Tibial nerve (tissue), 4 donors: ENCODE results near the gene BBS7. TPM values are rescaled to one million over a fixed set of nuclear protein-coding genes. Genes with fewer than 3 reads are reported as not detected.

Experiments
- DNase-seq, 2 donors: peaks; one replicate each; pipeline ENCODE4 v3.0.0-alpha.2; 2019; ENCODE audit warnings: low spot score in 2 of 2
- H3K27ac ChIP-seq, 4 donors: fragments of 200-600 bp; sonication (generic) in 3 of 4; one replicate each; pipeline ENCODE4 v1.5.1; 2017 to 2019; ENCODE audit warnings: mild to moderate bottlenecking in 1 of 4
- H3K27me3 ChIP-seq, 2 donors: fragments of 200-600 bp; sonication (generic) in 1 of 2; one replicate each; pipeline versions ENCODE4 v1.5.1 to v1.6.0; 2017 to 2019
- H3K36me3 ChIP-seq, 3 donors: fragments of 200-600 bp; sonication (generic); one replicate each; pipeline ENCODE4 v1.5.1; 2018 to 2019
- H3K4me1 ChIP-seq, 4 donors: fragments of 200-600 bp; sonication (generic) in 3 of 4; one replicate each; pipeline ENCODE4 v1.5.1; 2017 to 2019
- H3K4me3 ChIP-seq, 4 donors: fragments of 200-600 bp; sonication (generic) in 3 of 4; one replicate each; pipeline ENCODE4 v1.5.1; 2017 to 2019; ENCODE audit warnings: mild to moderate bottlenecking in 1 of 4, moderate library complexity in 1 of 4
- H3K9me3 ChIP-seq, 4 donors: fragments of 200-600 bp; sonication (generic) in 3 of 4; one replicate each; pipeline ENCODE4 v1.5.1; 2017 to 2019
- CTCF ChIP-seq, 5 experiments: fragments of 200-600 bp in 3 of 5; fragments of 450-650 bp in 2 of 5; sonication (generic) in 3 of 5; IDR thresholded peaks; one replicate each; pipeline ENCODE4 v1.5.1; 2016 to 2019; ENCODE audit warnings: antibody characterized with exemption in 5 of 5, mild to moderate bottlenecking in 3 of 5, moderate library complexity in 2 of 5
- EP300 ChIP-seq, 2 donors: sonication (generic); formaldehyde crosslinking; IDR thresholded peaks; one replicate each; pipeline ENCODE4 v1.6.1; 2017; ENCODE audit warnings: antibody characterized with exemption in 2 of 2, mild to moderate bottlenecking in 1 of 2
- POLR2A ChIP-seq, 2 donors: fragments of 450-650 bp; IDR thresholded peaks; one replicate each; pipeline ENCODE4 v1.6.1; 2017; ENCODE audit warnings: antibody characterized with exemption in 2 of 2, mild to moderate bottlenecking in 2 of 2, moderate library complexity in 2 of 2
- WGBS, 2 donors: methylation state at CpG; one replicate each; pipeline ENCODE4 v1.1.5; 2018; 5-methylcytosine and 5-hydroxymethylcytosine counted together
- total RNA-seq, 4 donors: library from RNA; depleted of rRNA; stranded (reverse); fragments of >200 nt; gene quantifications; one replicate each; pipeline ENCODE4 v1.1.0, GENCODE V29; 2016

The BBS7 gene
- total RNA-seq, 4 donors from 2014 or later, result 19.4 to 25.8 (median 23.6) TPM

DNA sequence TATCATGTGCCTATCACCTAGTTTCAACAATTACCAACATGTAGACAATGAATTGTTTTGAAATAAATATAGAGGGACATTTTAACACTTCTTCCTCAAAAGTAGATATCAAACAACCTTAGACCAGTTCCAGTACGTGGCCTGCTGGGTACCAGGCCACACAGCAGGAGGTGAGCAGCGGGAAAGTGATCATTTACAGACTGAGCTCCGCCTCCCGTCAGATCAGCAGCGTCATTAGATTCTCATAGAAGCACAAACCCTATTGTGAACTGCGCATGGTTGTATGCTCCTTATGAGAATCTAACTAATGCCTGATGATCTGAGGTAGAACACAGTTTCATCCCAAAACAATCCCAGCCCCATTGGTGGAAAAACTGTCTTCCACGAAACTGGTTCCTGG lies 6.5 kb downstream of the BBS7 start:
- DNase-seq, result no peak
- Histone ChIP-seq H3K27me3 (no peaks in the 10 kb centered on the region), H3K4me3 (no peak overlapping the region), H3K9me3 (peaks cover 0 to 7% (median 3%) of the 10 kb centered on the region in 4 donors), H3K27ac (no peak overlapping the region), H3K4me1 (peaks cover 0 to 7% (median under 1%) of the 10 kb centered on the region in 4 donors), H3K36me3 (peaks cover 0 to 66% (median 0%) of the 10 kb centered on the region in 3 donors)
- TF ChIP-seq POLR2A (IDR thresholded peaks at IDR 0.05) (no peak), CTCF (IDR thresholded peaks at IDR 0.05) (no peak), EP300 (IDR thresholded peaks at IDR 0.05) (no peak)
- 80% methylated on average over 7 of the region's 7 CpGs for WGBS, 2 donors

- H3K27ac ChIP-seq, result no peak overlapping the region
- no peaks in the 10 kb centered on the region for H3K27me3 ChIP-seq
- WGBS, 2 donors, result 91 to 93% methylated on average over 2 of the region's 2 CpGs
- TF ChIP-seq POLR2A (IDR thresholded peaks at IDR 0.05) (no peak), EP300 (IDR thresholded peaks at IDR 0.05) (no peak), CTCF (IDR thresholded peaks at IDR 0.05) (no peak)
- peaks cover 0 to 6% (median 0%) of the 10 kb centered on the region in 4 donors for H3K4me1 ChIP-seq
- no peak for DNase-seq
- H3K36me3 ChIP-seq, result peaks cover 0 to 74% (median 0%) of the 10 kb centered on the region in 3 donors
- no peak overlapping the region for H3K4me3 ChIP-seq
- H3K9me3 ChIP-seq, result no peaks in the 10 kb centered on the region
Measured at GRCh38 chr4:121861426-121861825, 8.8 kb downstream of the BBS7 start.

GRCh38 chr4:121860121-121860520 lies 10.2 kb downstream of the BBS7 start:
- H3K4me1 ChIP-seq, result peaks cover 0 to 6% (median 0%) of the 10 kb centered on the region in 4 donors
- no peaks in the 10 kb centered on the region for H3K27me3 ChIP-seq
- no peak overlapping the region for H3K4me3 ChIP-seq
- no peaks in the 10 kb centered on the region for H3K9me3 ChIP-seq
- no peak overlapping the region for H3K27ac ChIP-seq
- peaks cover 0 to 69% (median 0%) of the 10 kb centered on the region in 3 donors for H3K36me3 ChIP-seq
- no peak for DNase-seq
- TF ChIP-seq EP300 (IDR thresholded peaks at IDR 0.05), result no peak
- no peak for TF ChIP-seq CTCF (IDR thresholded peaks at IDR 0.05)
- no peak for TF ChIP-seq POLR2A (IDR thresholded peaks at IDR 0.05)

DNA sequence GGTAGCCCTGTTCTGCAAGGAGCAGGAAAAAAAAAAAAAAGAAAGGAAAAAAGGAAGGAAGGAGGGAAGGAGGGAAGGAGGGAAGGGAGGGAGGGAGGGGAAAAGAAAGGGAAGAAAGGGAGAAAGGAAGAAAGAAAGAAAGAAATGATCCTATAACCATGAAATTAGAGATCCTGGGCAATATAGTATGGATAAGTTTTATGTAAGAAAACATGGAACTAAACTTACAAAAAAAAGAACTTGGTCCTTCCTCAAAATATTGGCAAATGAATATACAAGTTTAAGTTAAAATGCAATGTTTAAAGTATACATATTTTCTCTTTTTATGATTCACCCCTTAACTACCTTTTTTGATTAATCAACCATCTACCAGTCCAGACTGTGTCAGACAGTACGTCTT lies 18.9 kb downstream of the BBS7 start:
- H3K36me3 ChIP-seq, result peaks cover 0 to 66% (median 0%) of the 10 kb centered on the region in 3 donors
- no peak for TF ChIP-seq EP300 (IDR thresholded peaks at IDR 0.05)
- TF ChIP-seq CTCF (IDR thresholded peaks at IDR 0.05), result no peak
- TF ChIP-seq POLR2A (IDR thresholded peaks at IDR 0.05), result no peak
- H3K4me1 ChIP-seq, result no peaks in the 10 kb centered on the region
- no peaks in the 10 kb centered on the region for H3K9me3 ChIP-seq
- 92 to 99% methylated on average over 1 of the region's 1 CpG for WGBS, 2 donors
- H3K4me3 ChIP-seq, result no peak overlapping the region
- H3K27me3 ChIP-seq, result no peaks in the 10 kb centered on the region
- no peak for DNase-seq
- no peak overlapping the region for H3K27ac ChIP-seq

DNA sequence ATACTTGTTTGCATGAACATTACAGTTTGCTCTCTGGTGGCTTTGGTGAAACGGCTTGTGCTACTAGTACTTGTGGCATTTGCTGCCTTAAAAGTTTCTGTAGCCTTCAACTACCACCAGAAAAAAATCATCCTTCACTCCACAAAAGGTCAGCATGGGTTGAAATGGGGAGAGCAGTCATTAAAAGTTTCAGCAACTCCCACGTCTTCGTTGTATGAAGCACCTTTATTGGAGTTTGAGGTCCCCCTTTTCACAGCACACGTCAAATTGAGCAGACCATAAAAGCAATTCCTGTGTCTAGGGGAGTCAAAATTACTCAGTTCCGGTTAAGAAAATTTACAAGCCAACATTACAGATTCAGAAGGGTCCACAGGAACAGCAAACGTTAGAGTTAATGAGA lies 23.6 kb downstream of the BBS7 start:
- H3K36me3 ChIP-seq, result peaks cover 0 to 82% (median 3%) of the 10 kb centered on the region in 3 donors
- WGBS, 2 donors, result 42 to 55% methylated on average over 6 of the region's 6 CpGs
- DNase-seq, result no peak
- H3K4me3 ChIP-seq, result no peak overlapping the region
- no peak for TF ChIP-seq POLR2A (IDR thresholded peaks at IDR 0.05)
- no peak for TF ChIP-seq EP300 (IDR thresholded peaks at IDR 0.05)
- no peak for TF ChIP-seq CTCF (IDR thresholded peaks at IDR 0.05)
- H3K4me1 ChIP-seq, result no peaks in the 10 kb centered on the region
- H3K9me3 ChIP-seq, result no peaks in the 10 kb centered on the region
- no peaks in the 10 kb centered on the region for H3K27me3 ChIP-seq
- no peak overlapping the region for H3K27ac ChIP-seq
